Sigmoid colon (tissue), 4 donors: Measurements from ENCODE around the gene ZNF462.

Source experiments
- CTCF ChIP-seq, 4 experiments: fragments of 450-650 bp in 3 of 4; fragments of 200-600 bp in 1 of 4; IDR thresholded peaks; one replicate each; pipeline ENCODE4 v1.5.1; 2016 to 2019; ENCODE audit warnings: antibody characterized with exemption in 4 of 4, mild to moderate bottlenecking in 3 of 4, moderate library complexity in 2 of 4
- EP300 ChIP-seq, 4 donors: sonication (generic); formaldehyde crosslinking; IDR thresholded peaks; one replicate each; pipeline ENCODE4 v1.6.1; 2017; ENCODE audit warnings: antibody characterized with exemption in 4 of 4
- POLR2A ChIP-seq, 2 donors: fragments of 450-650 bp; IDR thresholded peaks; one replicate each; pipeline ENCODE4 v1.6.1; 2016; ENCODE audit warnings: antibody characterized with exemption in 2 of 2, mild to moderate bottlenecking in 2 of 2, moderate library complexity in 2 of 2
- POLR2AphosphoS5 ChIP-seq, 4 donors: sonication (generic); formaldehyde crosslinking; IDR thresholded peaks; one replicate each; pipeline ENCODE4 v1.6.1; 2017; ENCODE audit warnings: antibody characterized with exemption in 4 of 4

GRCh38 chr9:106887066-106887465 is 24.1 kb downstream of the ZNF462 start:
- TF ChIP-seq POLR2A (IDR thresholded peaks at IDR 0.05), result no peak
- no peak for TF ChIP-seq EP300 (IDR thresholded peaks at IDR 0.05)
- no peak for TF ChIP-seq CTCF (IDR thresholded peaks at IDR 0.05)
- TF ChIP-seq POLR2AphosphoS5 (IDR thresholded peaks at IDR 0.05), result no peak
